ENCODE measurements around the gene SPOCK2.
"Not testable (repeated sequence)": the region's sequence is repeated elsewhere in the genome, so short reads cannot be mapped to it uniquely, and the experiment has no call there.

SPOCK2 gene, protein sequence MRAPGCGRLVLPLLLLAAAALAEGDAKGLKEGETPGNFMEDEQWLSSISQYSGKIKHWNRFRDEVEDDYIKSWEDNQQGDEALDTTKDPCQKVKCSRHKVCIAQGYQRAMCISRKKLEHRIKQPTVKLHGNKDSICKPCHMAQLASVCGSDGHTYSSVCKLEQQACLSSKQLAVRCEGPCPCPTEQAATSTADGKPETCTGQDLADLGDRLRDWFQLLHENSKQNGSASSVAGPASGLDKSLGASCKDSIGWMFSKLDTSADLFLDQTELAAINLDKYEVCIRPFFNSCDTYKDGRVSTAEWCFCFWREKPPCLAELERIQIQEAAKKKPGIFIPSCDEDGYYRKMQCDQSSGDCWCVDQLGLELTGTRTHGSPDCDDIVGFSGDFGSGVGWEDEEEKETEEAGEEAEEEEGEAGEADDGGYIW

DNA sequence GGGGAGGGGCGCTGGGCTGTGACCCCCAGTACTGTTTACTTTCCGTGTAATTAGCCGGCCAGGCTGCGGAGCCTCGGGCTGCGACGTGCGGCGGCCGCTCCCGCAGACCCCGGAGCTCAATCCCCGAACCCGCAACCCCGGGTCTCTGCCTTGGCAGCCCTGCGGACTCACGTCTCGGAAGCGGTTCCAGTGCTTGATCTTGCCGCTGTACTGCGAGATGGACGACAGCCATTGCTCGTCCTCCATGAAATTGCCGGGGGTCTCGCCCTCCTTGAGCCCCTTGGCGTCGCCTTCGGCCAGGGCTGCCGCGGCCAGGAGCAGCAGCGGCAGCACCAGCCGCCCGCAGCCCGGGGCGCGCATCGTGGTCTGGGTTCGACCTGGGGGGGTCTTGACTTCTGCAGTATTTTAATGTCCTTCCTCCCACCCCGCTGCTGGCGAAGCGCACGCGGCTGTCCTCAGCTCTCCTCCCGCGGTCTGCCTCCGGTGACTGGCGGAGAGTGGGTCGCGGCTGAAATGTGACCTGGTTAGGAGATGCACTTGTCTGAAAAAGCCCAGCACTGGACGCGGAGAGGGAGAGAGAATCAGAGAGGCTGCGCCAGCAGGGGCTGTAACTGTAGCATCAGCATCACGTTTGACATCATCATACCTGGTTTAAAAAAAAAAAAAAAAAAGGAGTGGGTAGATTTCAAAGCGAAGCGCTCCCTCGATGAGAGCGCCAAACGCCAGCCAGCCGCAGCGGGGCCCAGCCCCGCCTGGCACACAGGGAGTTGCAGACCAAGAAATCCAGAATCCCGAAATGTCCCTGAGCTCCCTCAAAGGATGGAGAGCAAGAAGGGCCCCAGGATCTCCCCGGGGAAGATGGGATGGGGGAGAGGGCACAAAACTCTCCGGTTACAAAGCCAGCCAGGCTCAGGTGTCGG lies at the start of gene SPOCK2:
TSS of gene SPOCK2 (minus strand) at position 583 of the 920 bp plus-strand sequence. CDS start at position 360, 223 bp downstream.
- DNase-seq (ENCODE audit: extremely low spot score) = no peak
- TF ChIP-seq ZNF384 (IDR thresholded peaks at IDR 0.05) (no peak), FOXM1 (IDR thresholded peaks at IDR 0.05; ENCODE audit: borderline replicate concordance) (no peak), BHLHE40 (IDR thresholded peaks at IDR 0.05; ENCODE audit: borderline replicate concordance) (no peak), SP1 (IDR thresholded peaks at IDR 0.05) (no peak), CTBP1 (IDR thresholded peaks at IDR 0.05; ENCODE audit: borderline replicate concordance) (no peak), ELF4 (IDR thresholded peaks at IDR 0.05) (no peak), FOXK2 (IDR thresholded peaks at IDR 0.05) (no peak), FOXA1 (IDR thresholded peaks at IDR 0.05) (no peak), TARDBP (IDR thresholded peaks at IDR 0.05) (no peak)
- ChIA-PET CTCF (interaction anchor here (1.0 kb wide), 1 partner anchor 39 kb away, joined by 3 read pairs; no protein-coding TSS in a partner anchor), POLR2A (no interaction called here)

DNA sequence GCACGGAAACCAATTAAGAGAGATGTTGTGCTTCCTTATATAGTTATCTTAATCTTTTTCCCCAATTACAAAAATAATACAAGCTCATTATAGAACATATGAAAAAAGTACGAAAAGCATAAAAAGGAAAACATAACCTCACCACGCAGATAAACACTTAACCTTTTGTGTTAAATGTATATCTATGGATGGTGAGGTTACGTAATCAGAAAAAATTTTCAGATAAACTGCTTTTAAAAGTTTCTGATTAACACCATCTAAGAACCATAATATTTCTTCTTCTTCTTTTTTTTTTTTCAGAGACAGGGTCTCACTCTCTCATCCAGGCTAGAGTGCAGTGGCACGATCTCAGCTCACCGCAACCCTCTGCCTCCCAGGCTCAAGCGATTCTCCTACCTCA lies 49.2 kb upstream of the SPOCK2 start:
- CTCF ChIA-PET = interaction anchor here (1.0 kb wide), 1 partner anchor 10 kb away, joined by 4 read pairs; no protein-coding TSS in a partner anchor
- POLR2A ChIA-PET = no interaction called here
- TF ChIP-seq SP1 (IDR thresholded peaks at IDR 0.05) (no peak), LEF1 (IDR thresholded peaks at IDR 0.05; ENCODE audit: borderline replicate concordance) (no peak), FOXM1 (IDR thresholded peaks at IDR 0.05; ENCODE audit: borderline replicate concordance) (no peak), ELF4 (IDR thresholded peaks at IDR 0.05) (no peak), BHLHE40 (IDR thresholded peaks at IDR 0.05; ENCODE audit: borderline replicate concordance) (no peak), ARNT (IDR thresholded peaks at IDR 0.05) (no peak), FOXK2 (IDR thresholded peaks at IDR 0.05) (no peak), HDGF (IDR thresholded peaks at IDR 0.05; ENCODE audit: borderline replicate concordance) (no peak), NFRKB (IDR thresholded peaks at IDR 0.05) (no peak), SUZ12 (IDR thresholded peaks at IDR 0.05) (no peak), FOXA1 (IDR thresholded peaks at IDR 0.05) (no peak), CTBP1 (IDR thresholded peaks at IDR 0.05; ENCODE audit: borderline replicate concordance) (no peak), TARDBP (IDR thresholded peaks at IDR 0.05) (no peak), ZNF384 (IDR thresholded peaks at IDR 0.05) (no peak)
- TF ChIP-seq, protein P1, sequence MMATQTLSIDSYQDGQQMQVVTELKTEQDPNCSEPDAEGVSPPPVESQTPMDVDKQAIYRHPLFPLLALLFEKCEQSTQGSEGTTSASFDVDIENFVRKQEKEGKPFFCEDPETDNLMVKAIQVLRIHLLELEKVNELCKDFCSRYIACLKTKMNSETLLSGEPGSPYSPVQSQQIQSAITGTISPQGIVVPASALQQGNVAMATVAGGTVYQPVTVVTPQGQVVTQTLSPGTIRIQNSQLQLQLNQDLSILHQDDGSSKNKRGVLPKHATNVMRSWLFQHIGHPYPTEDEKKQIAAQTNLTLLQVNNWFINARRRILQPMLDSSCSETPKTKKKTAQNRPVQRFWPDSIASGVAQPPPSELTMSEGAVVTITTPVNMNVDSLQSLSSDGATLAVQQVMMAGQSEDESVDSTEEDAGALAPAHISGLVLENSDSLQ (IDR thresholded peaks at IDR 0.05) = no peak
- DNase-seq (ENCODE audit: extremely low spot score) = no peak

DNA sequence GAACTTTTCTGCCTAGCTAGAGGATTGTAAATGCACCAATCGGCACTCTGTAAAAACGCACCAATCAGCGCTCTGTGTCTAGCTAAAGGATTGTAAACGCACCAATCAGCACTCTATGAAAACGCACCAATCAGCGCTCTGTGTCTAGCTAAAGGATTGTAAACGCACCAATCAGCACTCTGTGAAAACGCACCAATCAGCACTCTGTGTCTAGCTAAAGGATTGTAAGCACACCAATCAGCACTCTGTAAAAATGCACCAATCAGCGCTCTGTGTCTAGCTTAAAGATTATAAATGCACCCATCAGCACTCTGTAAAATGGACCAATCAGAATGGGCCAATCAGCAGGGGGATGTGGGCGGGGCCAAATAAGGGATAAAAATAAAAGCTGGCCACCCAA lies 47.9 kb upstream of the SPOCK2 start:
- DNase-seq (ENCODE audit: extremely low spot score); CTCF ChIA-PET; POLR2A ChIA-PET: not testable (repeated sequence)

DNA sequence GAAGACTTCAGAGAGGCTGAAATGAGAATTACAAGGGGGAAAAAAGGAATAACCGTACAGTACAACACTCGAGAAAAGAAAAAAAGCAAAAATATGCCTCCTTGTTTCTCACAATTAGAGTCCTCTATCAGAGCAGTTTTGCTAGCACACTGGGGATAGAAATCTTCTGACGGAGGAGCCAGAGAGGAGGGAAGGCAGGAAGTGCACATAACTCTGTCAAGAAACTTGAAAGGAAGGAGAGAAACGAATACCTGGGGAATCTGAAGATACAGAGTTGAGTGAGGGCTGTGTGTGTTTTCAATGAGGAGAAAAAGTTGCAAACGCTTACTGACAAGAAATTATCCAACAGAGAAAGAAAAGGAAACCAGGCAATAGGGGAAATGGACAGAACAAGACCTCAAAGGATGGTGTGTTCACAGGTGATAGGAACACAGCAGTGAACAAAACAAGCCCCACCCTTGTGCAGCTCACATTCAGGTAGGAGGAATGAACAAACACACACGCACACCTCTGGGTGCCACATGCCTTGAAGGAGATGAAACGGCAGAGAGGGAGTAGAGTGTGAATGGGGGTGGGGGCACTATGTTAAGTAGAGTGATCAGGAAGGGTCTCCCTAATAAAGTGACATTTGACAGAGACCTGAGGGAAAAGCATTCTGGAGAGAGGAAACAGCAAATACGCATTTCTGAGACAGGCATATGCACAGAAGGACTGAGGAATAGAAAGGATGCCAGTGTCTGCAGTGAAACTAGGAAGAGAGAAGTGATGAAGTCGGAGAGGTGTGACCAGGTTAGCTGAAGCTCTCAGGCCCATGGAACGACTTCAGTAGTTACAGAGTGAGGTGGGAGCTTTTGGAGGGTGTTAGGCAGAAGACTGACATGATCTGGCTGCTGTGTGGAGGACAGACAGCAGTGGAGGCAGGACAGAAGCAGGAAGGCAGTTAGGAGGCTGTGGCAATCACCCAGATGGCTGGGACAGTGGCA lies 46.7 kb upstream of the SPOCK2 start:
- TF ChIP-seq BHLHE40 (IDR thresholded peaks at IDR 0.05; ENCODE audit: borderline replicate concordance) = no peak
- TF ChIP-seq FOXM1 (IDR thresholded peaks at IDR 0.05; ENCODE audit: borderline replicate concordance) = no peak
- no peak for TF ChIP-seq SUZ12 (IDR thresholded peaks at IDR 0.05)
- no peak for TF ChIP-seq FOXA1 (IDR thresholded peaks at IDR 0.05)
- no peak for TF ChIP-seq ZNF384 (IDR thresholded peaks at IDR 0.05)
- TF ChIP-seq SP1 (IDR thresholded peaks at IDR 0.05) = no peak
- TF ChIP-seq NFRKB (IDR thresholded peaks at IDR 0.05) = no peak
- TF ChIP-seq, protein P1 (IDR thresholded peaks at IDR 0.05) = no peak
- no peak for TF ChIP-seq ARNT (IDR thresholded peaks at IDR 0.05)
- TF ChIP-seq L3MBTL2 (conservative IDR thresholded peaks at IDR 0.05) = no peak
- no peak for TF ChIP-seq ELF4 (IDR thresholded peaks at IDR 0.05)
- no peak for TF ChIP-seq LEF1 (IDR thresholded peaks at IDR 0.05; ENCODE audit: borderline replicate concordance)
- TF ChIP-seq TARDBP (IDR thresholded peaks at IDR 0.05) = no peak
- TF ChIP-seq HDGF (IDR thresholded peaks at IDR 0.05; ENCODE audit: borderline replicate concordance) = no peak
- no peak for TF ChIP-seq CTBP1 (IDR thresholded peaks at IDR 0.05; ENCODE audit: borderline replicate concordance)
- CTCF ChIA-PET = no interaction called here
- POLR2A ChIA-PET = no interaction called here
- no peak for DNase-seq (ENCODE audit: extremely low spot score)

DNA sequence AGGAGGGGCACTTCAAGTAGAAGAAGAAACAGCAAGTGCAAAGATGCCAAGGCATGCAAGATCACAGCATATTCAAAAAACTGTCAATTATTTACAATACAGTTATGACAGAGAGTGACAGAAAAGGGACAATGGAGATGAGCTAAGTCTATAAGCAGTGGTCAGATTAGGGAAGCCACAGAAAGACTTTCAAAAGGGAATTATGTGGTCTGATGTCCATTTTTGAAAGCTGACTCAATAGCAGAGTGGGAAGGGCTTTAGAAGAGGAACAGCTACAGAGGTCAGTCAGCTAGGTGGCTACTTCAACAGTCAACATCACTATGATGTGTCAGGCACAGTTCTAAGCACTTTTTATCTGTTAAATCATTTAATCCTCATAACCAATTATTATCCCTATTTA lies 45.2 kb upstream of the SPOCK2 start:
- no peak for DNase-seq (ENCODE audit: extremely low spot score)
- TF ChIP-seq CTBP1 (IDR thresholded peaks at IDR 0.05; ENCODE audit: borderline replicate concordance) = no peak
- TF ChIP-seq HDGF (IDR thresholded peaks at IDR 0.05; ENCODE audit: borderline replicate concordance) = no peak
- TF ChIP-seq ELF4 (IDR thresholded peaks at IDR 0.05) = no peak
- TF ChIP-seq FOXA1 (IDR thresholded peaks at IDR 0.05) = no peak
- no peak for TF ChIP-seq ZNF384 (IDR thresholded peaks at IDR 0.05)
- no peak for TF ChIP-seq FOXM1 (IDR thresholded peaks at IDR 0.05; ENCODE audit: borderline replicate concordance)
- no peak for TF ChIP-seq ARNT (IDR thresholded peaks at IDR 0.05)
- no peak for TF ChIP-seq TARDBP (IDR thresholded peaks at IDR 0.05)
- no peak for TF ChIP-seq NFRKB (IDR thresholded peaks at IDR 0.05)
- TF ChIP-seq SUZ12 (IDR thresholded peaks at IDR 0.05) = no peak
- TF ChIP-seq FOXK2 (IDR thresholded peaks at IDR 0.05) = no peak
- no peak for TF ChIP-seq LEF1 (IDR thresholded peaks at IDR 0.05; ENCODE audit: borderline replicate concordance)
- TF ChIP-seq, protein P1 (IDR thresholded peaks at IDR 0.05) = no peak
- TF ChIP-seq SP1 (IDR thresholded peaks at IDR 0.05) = no peak
- TF ChIP-seq L3MBTL2 (conservative IDR thresholded peaks at IDR 0.05) = no peak
- no peak for TF ChIP-seq BHLHE40 (IDR thresholded peaks at IDR 0.05; ENCODE audit: borderline replicate concordance)
- POLR2A ChIA-PET = no interaction called here
- CTCF ChIA-PET = interaction anchor here (1.1 kb wide), 1 partner anchor 18 kb away, joined by 3 read pairs; no protein-coding TSS in a partner anchor

Data from HEK293T (cell line).